Measurements from ENCODE around the gene RTN1.

Gene RTN1

GRCh38 chr14:59849411-59850130 lies 21.0 kb downstream of the RTN1 start:
- no peak for DNase-seq

GRCh38 chr14:59848671-59849070 lies 21.9 kb downstream of the RTN1 start:
- DNase-seq: no peak

- no peak for DNase-seq
Observed at GRCh38 chr14:59847711-59848110, 22.9 kb downstream of the RTN1 start.

GRCh38 chr14:59846595-59846994 lies 24.0 kb downstream of the RTN1 start:
- DNase-seq: no peak

- no peak for DNase-seq
Observed at GRCh38 chr14:59845245-59845644, 25.3 kb downstream of the RTN1 start.

- DNase-seq: no peak
Observed at GRCh38 chr14:59844186-59844812, 26.3 kb downstream of the RTN1 start.

- DNase-seq: no peak
Observed at GRCh38 chr14:59836116-59836515, 34.5 kb downstream of the RTN1 start.

- DNase-seq: no peak
Observed at GRCh38 chr14:59832653-59833294, 37.8 kb downstream of the RTN1 start.

- no peak for DNase-seq
Observed at GRCh38 chr14:59831121-59831730, 39.4 kb downstream of the RTN1 start.

- DNase-seq: no peak
Observed at GRCh38 chr14:59830338-59830734, 40.2 kb downstream of the RTN1 start.

- peak; percentile 22 for DNase-seq
Observed at GRCh38 chr14:59829469-59830337, 40.9 kb downstream of the RTN1 start.

GRCh38 chr14:59828276-59828675 lies 42.3 kb downstream of the RTN1 start:
- DNase-seq: no peak

GRCh38 chr14:59827401-59827800 lies 43.2 kb downstream of the RTN1 start:
- DNase-seq: no peak

- DNase-seq: no peak
Observed at GRCh38 chr14:59826150-59826549, 44.4 kb downstream of the RTN1 start.

GRCh38 chr14:59823179-59823578 lies 47.4 kb downstream of the RTN1 start:
- DNase-seq: no peak

- DNase-seq: no peak
Observed at GRCh38 chr14:59819446-59820088, 51.0 kb downstream of the RTN1 start.

GRCh38 chr14:59816941-59817340 lies 53.6 kb downstream of the RTN1 start:
- no peak for DNase-seq

GRCh38 chr14:59814988-59815387 lies 55.6 kb downstream of the RTN1 start:
- DNase-seq: no peak

- no peak for DNase-seq
Observed at GRCh38 chr14:59811815-59812214, 58.8 kb downstream of the RTN1 start.

GRCh38 chr14:59811073-59811472 lies 59.5 kb downstream of the RTN1 start:
- no peak for DNase-seq

GRCh38 chr14:59803052-59803540 lies 67.5 kb downstream of the RTN1 start:
- DNase-seq: no peak

GRCh38 chr14:59788176-59788575 lies 82.4 kb downstream of the RTN1 start:
- DNase-seq: no peak
